SU-DHL-6 (cell line): ENCODE results near the gene MROH2B.

Source experiments
- EZH2phosphoT487 ChIP-seq: fragments of 200-600 bp; sonication (generic), shearing (Covaris generic); conservative IDR thresholded peaks from 2 replicates; pipeline ENCODE4 v1.6.1; 2018; ENCODE audit warnings: mild to moderate bottlenecking, antibody characterized with exemption, low read length, moderate library complexity, mixed read lengths
- TF ChIP-seq, protein P1 (sequence below): fragments of 200-600 bp; sonication (generic); IDR thresholded peaks from one replicate; pipeline ENCODE4 v1.5.1; 2017; ENCODE audit warnings: antibody characterized with exemption, mild to moderate bottlenecking, low read length, moderate library complexity; ENCODE audit not compliant: insufficient read depth, poor library complexity, severe bottlenecking

DNA sequence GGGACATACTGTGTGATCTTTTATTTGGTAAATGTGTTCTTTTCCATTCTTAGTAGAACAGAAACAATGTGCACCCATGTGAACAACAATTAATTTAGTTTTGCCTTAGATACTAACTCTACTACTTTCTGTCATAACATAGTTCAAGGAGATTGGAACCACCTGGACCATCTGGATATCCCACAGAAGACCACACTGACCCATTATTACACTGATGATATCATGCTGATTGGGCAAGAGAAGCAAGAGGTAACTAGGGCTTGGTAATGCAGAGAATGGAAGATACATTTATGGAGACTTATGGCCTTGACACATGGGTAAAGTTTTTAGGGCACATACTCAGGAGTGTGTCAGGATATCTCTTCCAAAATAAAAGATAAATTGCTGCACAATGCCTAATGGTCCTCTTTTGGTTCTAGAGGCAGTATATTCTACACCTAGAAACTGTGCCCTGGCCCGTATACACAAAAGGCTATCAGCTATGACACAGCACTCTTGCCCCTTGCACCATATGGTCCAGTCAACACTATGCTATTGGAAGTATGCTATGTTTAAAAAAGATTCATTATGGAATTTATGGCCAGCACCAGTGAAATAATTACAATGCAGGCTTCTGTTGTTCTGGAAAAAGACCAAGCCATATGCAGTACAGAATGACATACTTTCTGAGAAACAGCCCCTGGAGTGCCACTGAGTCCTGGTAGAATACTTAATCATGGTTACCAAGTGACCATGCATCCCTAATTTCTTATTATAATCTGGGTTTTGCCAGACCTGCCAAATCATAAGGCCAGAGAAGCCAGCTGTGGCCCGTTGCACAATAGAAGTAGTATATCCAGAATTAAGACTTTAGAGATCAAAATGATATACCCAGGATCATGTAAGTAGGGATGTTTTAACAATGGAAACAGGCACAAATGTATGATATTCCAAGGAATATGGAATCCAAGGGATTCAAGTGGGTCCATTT is 41.6 kb upstream of the MROH2B start:
- TF ChIP-seq, protein P1, sequence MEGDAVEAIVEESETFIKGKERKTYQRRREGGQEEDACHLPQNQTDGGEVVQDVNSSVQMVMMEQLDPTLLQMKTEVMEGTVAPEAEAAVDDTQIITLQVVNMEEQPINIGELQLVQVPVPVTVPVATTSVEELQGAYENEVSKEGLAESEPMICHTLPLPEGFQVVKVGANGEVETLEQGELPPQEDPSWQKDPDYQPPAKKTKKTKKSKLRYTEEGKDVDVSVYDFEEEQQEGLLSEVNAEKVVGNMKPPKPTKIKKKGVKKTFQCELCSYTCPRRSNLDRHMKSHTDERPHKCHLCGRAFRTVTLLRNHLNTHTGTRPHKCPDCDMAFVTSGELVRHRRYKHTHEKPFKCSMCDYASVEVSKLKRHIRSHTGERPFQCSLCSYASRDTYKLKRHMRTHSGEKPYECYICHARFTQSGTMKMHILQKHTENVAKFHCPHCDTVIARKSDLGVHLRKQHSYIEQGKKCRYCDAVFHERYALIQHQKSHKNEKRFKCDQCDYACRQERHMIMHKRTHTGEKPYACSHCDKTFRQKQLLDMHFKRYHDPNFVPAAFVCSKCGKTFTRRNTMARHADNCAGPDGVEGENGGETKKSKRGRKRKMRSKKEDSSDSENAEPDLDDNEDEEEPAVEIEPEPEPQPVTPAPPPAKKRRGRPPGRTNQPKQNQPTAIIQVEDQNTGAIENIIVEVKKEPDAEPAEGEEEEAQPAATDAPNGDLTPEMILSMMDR = no peak
- TF ChIP-seq EZH2phosphoT487 = no peak
